GM23338 (cell line): ENCODE data around the gene CDH4. TPM values are rescaled to one million over a fixed set of nuclear protein-coding genes. Genes with fewer than 3 reads are reported as not detected.

Experiments
- ATAC-seq: fragments of 200-7000 bp; cut with Tn5 transposase; 3 replicates; pipeline ENCODE4 v1.9.1; 2020
- DNase-seq: peaks from one replicate; pipeline ENCODE4 v3.0.0-alpha.2; 2015; ENCODE audit warnings: low spot score
- H2AFZ ChIP-seq: fragments of 200-600 bp; sonication (generic); 2 replicates; pipeline ENCODE4 v1.8.0; 2016; ENCODE audit warnings: antibody characterized with exemption, mild to moderate bottlenecking, moderate library complexity
- H3F3A ChIP-seq: fragments of 200-600 bp; sonication (generic); replicated peaks from 2 replicates; pipeline ENCODE4 v1.8.0; 2017; ENCODE audit warnings: antibody characterized with exemption, mixed run types, low read depth
- H3K27ac ChIP-seq: fragments of 200-600 bp; sonication (generic); 2 replicates; pipeline ENCODE4 v1.6.1; 2016; ENCODE audit warnings: low read depth
- H3K27me3 ChIP-seq: fragments of 200-600 bp; sonication (generic); 2 replicates; pipeline ENCODE4 v1.8.0; 2016; ENCODE audit warnings: mild to moderate bottlenecking, mixed run types, moderate library complexity; ENCODE audit not compliant: insufficient read depth
- H3K36me3 ChIP-seq: fragments of 200-600 bp; sonication (generic); 2 replicates; pipeline ENCODE4 v1.8.0; 2016; ENCODE audit warnings: mild to moderate bottlenecking; ENCODE audit not compliant: insufficient read depth
- H3K4me1 ChIP-seq: fragments of 200-600 bp; sonication (generic); 2 replicates; pipeline ENCODE4 v1.8.0; 2016; ENCODE audit warnings: mild to moderate bottlenecking, moderate library complexity; ENCODE audit not compliant: insufficient read depth
- H3K4me2 ChIP-seq: fragments of 200-600 bp; sonication (generic); 2 replicates; pipeline ENCODE4 v1.7.1; 2017; ENCODE audit warnings: mixed run types
- H3K4me3 ChIP-seq: fragments of 200-600 bp; sonication (generic); 2 replicates; pipeline ENCODE4 v1.6.1; 2016; ENCODE audit warnings: mixed run types
- H3K79me2 ChIP-seq: fragments of 200-600 bp; sonication (generic); replicated peaks from 2 replicates; pipeline ENCODE4 v1.8.0; 2017; ENCODE audit warnings: mild to moderate bottlenecking; ENCODE audit not compliant: insufficient read depth
- H3K9me2 ChIP-seq: fragments of 200-600 bp; sonication (generic); 2 replicates; pipeline ENCODE4 v1.8.0; 2017; ENCODE audit not compliant: insufficient read depth
- H4K20me1 ChIP-seq: fragments of 200-600 bp; sonication (generic); replicated peaks from 2 replicates; pipeline ENCODE4 v1.8.0; 2017; ENCODE audit warnings: mild to moderate bottlenecking; ENCODE audit not compliant: insufficient read depth
- H3K27ac Mint-ChIP-seq: 2 replicates; pipeline ENCODE4 v1.8.0; 2020; ENCODE audit warnings: inconsistent platforms, mild to moderate bottlenecking, moderate library complexity, mixed read lengths
- H3K27me3 Mint-ChIP-seq: 3 replicates; pipeline ENCODE4 v1.8.0; 2022; ENCODE audit warnings: low read depth, mild to moderate bottlenecking, moderate library complexity, mixed read lengths, inconsistent platforms; ENCODE audit not compliant: insufficient read depth, poor library complexity
- H3K36me3 Mint-ChIP-seq: 3 replicates; pipeline ENCODE4 v1.8.0; 2021; ENCODE audit warnings: low read depth, mild to moderate bottlenecking, inconsistent platforms, moderate library complexity, mixed read lengths
- H3K4me1 Mint-ChIP-seq: 3 replicates; pipeline ENCODE4 v1.8.0; 2020; ENCODE audit warnings: mild to moderate bottlenecking, inconsistent platforms, mixed read lengths
- H3K4me3 Mint-ChIP-seq: 3 replicates; pipeline ENCODE4 v1.8.0; 2021; ENCODE audit warnings: moderate library complexity, mild to moderate bottlenecking, inconsistent platforms, mixed read lengths
- H3K9me3 Mint-ChIP-seq: 3 replicates; pipeline ENCODE4 v1.8.0; 2020; ENCODE audit warnings: moderate library complexity, mild to moderate bottlenecking, inconsistent platforms, mixed read lengths
- CREB1 ChIP-seq: fragments of 250-450 bp; sonication (Bioruptor Pico); IDR thresholded peaks from 2 replicates; pipeline ENCODE4 v1.5.0; 2020; ENCODE audit warnings: low read depth, mild to moderate bottlenecking, moderate library complexity
- EZH2 ChIP-seq: fragments of 200-600 bp; sonication (generic); IDR thresholded peaks from one replicate; pipeline ENCODE4 v1.8.0; 2017; ENCODE audit warnings: antibody characterized with exemption, mild to moderate bottlenecking, low read depth; ENCODE audit not compliant: unreplicated experiment
- EZH2phosphoT487 ChIP-seq: fragments of 200-600 bp; sonication (generic); IDR thresholded peaks from one replicate; pipeline ENCODE4 v1.8.1; 2018; ENCODE audit warnings: antibody characterized with exemption; ENCODE audit not compliant: unreplicated experiment
- JUNB ChIP-seq: IDR thresholded peaks from one replicate; pipeline ENCODE4 v1.6.1; 2016; ENCODE audit warnings: antibody characterized with exemption; ENCODE audit not compliant: unreplicated experiment
- NANOG ChIP-seq: IDR thresholded peaks from 2 replicates; pipeline ENCODE4 v1.6.1; 2016; ENCODE audit warnings: antibody characterized with exemption, borderline replicate concordance
- POLR2AphosphoS5 ChIP-seq: IDR thresholded peaks from 2 replicates; pipeline ENCODE4 v1.6.1; 2016; ENCODE audit warnings: antibody characterized with exemption, low read depth
- STAT1 ChIP-seq: IDR thresholded peaks from one replicate; pipeline ENCODE4 v1.6.1; 2016; ENCODE audit warnings: antibody characterized with exemption; ENCODE audit not compliant: unreplicated experiment
- ZNF114 ChIP-seq: fragments of 250-450 bp; sonication (Bioruptor Pico); IDR thresholded peaks from 2 replicates; pipeline ENCODE4 v1.5.0; 2020; ENCODE audit warnings: mild to moderate bottlenecking, moderate library complexity
- ZNF331 ChIP-seq: fragments of 250-450 bp; sonication (Bioruptor Pico); IDR thresholded peaks from 2 replicates; pipeline ENCODE4 v1.5.0; 2020; ENCODE audit warnings: low read depth, mild to moderate bottlenecking, moderate library complexity
- polyA plus RNA-seq: library from polyadenylated mRNA; unstranded; fragments of >200 nt; fragmentation: Nextera tagmentation; extraction: Ambion mirVana; gene quantifications from 2 replicates; pipeline ENCODE4 v1.2.1, GENCODE V29; 2016
- total RNA-seq: library from RNA; depleted of rRNA; stranded (reverse); fragments of >200 nt; shearing (Covaris generic); gene quantifications from 2 replicates; pipeline ENCODE4 v1.2.3, GENCODE V29; 2014
- TF ChIP-seq, protein P1 (sequence below): fragments of 250-450 bp; sonication (Bioruptor Pico); IDR thresholded peaks from 2 replicates; pipeline ENCODE4 v1.5.0; 2020; ENCODE audit warnings: mild to moderate bottlenecking, moderate library complexity
- TF ChIP-seq, protein P2 (sequence below): IDR thresholded peaks from one replicate; pipeline ENCODE4 v1.6.1; 2018; ENCODE audit warnings: antibody characterized with exemption; ENCODE audit not compliant: unreplicated experiment
- TF ChIP-seq, protein P3 (sequence below), 2 experiments: fragments of 200-600 bp in 1 of 2; sonication (generic) in 1 of 2; conservative IDR thresholded peaks; 2 replicates each; pipeline versions ENCODE4 v1.5.1 to v1.6.1; 2016 to 2017; ENCODE audit warnings: antibody characterized with exemption in 2 of 2, low read depth in 2 of 2, mild to moderate bottlenecking in 2 of 2, moderate library complexity in 1 of 2
- TF ChIP-seq, protein P4 (sequence below): IDR thresholded peaks from 2 replicates; pipeline ENCODE4 v1.6.1; 2016; ENCODE audit warnings: antibody characterized with exemption

The CDH4 gene
- total and polyA plus RNA-seq, 2 experiments from 2014 or later = 1.2 to 4.2 TPM

DNA sequence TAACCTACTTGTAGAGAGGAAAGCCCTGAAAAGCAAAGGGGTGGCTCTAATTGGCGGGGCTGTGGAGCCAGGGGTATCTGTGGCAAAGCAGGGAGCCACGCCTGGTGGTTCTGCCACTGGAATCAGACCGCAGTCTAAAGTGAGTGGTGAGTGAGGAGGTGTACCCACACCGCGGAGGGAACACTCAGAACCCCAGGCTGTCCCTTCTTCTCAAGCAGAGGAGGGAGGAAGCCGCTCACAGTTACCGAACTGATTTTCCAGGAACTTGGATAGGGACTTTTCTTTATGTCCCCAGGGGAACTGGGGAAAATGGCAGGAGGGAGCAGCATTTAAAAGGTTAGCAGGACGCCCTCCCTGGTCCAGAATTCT is 526.4 kb downstream of the CDH4 start:
- Histone ChIP-seq H3K4me1 (no peaks in the 10 kb centered on the region), H3F3A (no peaks in the 10 kb centered on the region), H3K36me3 (0 out of 2 replicates have a peak, but pooled peaks cover 6% of the 10 kb centered on the region), H2AFZ (no peak overlapping the region), H3K79me2 (no peaks in the 10 kb centered on the region), H3K4me2 (no peak overlapping the region), H3K4me3 (no peak overlapping the region), H3K27ac (no peak overlapping the region), H4K20me1 (no peaks in the 10 kb centered on the region), H3K9me2 (no peaks in the 10 kb centered on the region), H3K27me3 (no peaks in the 10 kb centered on the region)
- ATAC-seq (no peak), DNase-seq (no peak)
- Mint-ChIP-seq H3K36me3 (no peaks in the 10 kb centered on the region), H3K27ac (no peak overlapping the region), H3K4me3 (no peak overlapping the region), H3K9me3 (peaks cover 6% of the 10 kb centered on the region; the same call in 2 of the 3 replicates), H3K27me3 (peaks cover 13% of the 10 kb centered on the region), H3K4me1 (no peaks in the 10 kb centered on the region)
- TF ChIP-seq, protein P1, sequence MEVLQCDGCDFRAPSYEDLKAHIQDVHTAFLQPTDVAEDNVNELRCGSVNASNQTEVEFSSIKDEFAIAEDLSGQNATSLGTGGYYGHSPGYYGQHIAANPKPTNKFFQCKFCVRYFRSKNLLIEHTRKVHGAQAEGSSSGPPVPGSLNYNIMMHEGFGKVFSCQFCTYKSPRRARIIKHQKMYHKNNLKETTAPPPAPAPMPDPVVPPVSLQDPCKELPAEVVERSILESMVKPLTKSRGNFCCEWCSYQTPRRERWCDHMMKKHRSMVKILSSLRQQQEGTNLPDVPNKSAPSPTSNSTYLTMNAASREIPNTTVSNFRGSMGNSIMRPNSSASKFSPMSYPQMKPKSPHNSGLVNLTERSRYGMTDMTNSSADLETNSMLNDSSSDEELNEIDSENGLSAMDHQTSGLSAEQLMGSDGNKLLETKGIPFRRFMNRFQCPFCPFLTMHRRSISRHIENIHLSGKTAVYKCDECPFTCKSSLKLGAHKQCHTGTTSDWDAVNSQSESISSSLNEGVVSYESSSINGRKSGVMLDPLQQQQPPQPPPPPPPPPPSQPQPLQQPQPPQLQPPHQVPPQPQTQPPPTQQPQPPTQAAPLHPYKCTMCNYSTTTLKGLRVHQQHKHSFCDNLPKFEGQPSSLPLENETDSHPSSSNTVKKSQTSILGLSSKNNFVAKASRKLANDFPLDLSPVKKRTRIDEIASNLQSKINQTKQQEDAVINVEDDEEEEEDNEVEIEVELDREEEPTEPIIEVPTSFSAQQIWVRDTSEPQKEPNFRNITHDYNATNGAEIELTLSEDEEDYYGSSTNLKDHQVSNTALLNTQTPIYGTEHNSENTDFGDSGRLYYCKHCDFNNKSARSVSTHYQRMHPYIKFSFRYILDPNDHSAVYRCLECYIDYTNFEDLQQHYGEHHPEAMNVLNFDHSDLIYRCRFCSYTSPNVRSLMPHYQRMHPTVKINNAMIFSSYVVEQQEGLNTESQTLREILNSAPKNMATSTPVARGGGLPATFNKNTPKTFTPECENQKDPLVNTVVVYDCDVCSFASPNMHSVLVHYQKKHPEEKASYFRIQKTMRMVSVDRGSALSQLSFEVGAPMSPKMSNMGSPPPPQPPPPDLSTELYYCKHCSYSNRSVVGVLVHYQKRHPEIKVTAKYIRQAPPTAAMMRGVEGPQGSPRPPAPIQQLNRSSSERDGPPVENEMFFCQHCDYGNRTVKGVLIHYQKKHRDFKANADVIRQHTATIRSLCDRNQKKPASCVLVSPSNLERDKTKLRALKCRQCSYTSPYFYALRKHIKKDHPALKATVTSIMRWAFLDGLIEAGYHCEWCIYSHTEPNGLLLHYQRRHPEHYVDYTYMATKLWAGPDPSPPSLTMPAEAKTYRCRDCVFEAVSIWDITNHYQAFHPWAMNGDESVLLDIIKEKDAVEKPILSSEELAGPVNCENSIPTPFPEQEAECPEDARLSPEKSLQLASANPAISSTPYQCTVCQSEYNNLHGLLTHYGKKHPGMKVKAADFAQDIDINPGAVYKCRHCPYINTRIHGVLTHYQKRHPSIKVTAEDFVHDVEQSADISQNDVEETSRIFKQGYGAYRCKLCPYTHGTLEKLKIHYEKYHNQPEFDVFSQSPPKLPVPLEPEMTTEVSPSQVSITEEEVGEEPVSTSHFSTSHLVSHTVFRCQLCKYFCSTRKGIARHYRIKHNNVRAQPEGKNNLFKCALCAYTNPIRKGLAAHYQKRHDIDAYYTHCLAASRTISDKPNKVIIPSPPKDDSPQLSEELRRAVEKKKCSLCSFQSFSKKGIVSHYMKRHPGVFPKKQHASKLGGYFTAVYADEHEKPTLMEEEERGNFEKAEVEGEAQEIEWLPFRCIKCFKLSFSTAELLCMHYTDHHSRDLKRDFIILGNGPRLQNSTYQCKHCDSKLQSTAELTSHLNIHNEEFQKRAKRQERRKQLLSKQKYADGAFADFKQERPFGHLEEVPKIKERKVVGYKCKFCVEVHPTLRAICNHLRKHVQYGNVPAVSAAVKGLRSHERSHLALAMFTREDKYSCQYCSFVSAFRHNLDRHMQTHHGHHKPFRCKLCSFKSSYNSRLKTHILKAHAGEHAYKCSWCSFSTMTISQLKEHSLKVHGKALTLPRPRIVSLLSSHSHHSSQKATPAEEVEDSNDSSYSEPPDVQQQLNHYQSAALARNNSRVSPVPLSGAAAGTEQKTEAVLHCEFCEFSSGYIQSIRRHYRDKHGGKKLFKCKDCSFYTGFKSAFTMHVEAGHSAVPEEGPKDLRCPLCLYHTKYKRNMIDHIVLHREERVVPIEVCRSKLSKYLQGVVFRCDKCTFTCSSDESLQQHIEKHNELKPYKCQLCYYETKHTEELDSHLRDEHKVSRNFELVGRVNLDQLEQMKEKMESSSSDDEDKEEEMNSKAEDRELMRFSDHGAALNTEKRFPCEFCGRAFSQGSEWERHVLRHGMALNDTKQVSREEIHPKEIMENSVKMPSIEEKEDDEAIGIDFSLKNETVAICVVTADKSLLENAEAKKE = no peak
- TF ChIP-seq, protein P2, sequence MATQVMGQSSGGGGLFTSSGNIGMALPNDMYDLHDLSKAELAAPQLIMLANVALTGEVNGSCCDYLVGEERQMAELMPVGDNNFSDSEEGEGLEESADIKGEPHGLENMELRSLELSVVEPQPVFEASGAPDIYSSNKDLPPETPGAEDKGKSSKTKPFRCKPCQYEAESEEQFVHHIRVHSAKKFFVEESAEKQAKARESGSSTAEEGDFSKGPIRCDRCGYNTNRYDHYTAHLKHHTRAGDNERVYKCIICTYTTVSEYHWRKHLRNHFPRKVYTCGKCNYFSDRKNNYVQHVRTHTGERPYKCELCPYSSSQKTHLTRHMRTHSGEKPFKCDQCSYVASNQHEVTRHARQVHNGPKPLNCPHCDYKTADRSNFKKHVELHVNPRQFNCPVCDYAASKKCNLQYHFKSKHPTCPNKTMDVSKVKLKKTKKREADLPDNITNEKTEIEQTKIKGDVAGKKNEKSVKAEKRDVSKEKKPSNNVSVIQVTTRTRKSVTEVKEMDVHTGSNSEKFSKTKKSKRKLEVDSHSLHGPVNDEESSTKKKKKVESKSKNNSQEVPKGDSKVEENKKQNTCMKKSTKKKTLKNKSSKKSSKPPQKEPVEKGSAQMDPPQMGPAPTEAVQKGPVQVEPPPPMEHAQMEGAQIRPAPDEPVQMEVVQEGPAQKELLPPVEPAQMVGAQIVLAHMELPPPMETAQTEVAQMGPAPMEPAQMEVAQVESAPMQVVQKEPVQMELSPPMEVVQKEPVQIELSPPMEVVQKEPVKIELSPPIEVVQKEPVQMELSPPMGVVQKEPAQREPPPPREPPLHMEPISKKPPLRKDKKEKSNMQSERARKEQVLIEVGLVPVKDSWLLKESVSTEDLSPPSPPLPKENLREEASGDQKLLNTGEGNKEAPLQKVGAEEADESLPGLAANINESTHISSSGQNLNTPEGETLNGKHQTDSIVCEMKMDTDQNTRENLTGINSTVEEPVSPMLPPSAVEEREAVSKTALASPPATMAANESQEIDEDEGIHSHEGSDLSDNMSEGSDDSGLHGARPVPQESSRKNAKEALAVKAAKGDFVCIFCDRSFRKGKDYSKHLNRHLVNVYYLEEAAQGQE = no peak
- TF ChIP-seq EZH2 (no peak), EZH2phosphoT487 (no peak), POLR2AphosphoS5 (no peak), JUNB (no peak), CREB1 (CRISPR knock-in tag) (no peak), ZNF331 (CRISPR knock-in tag) (no peak), NANOG (no peak), ZNF114 (CRISPR knock-in tag) (no peak), STAT1 (no peak)
- TF ChIP-seq, protein P3, sequence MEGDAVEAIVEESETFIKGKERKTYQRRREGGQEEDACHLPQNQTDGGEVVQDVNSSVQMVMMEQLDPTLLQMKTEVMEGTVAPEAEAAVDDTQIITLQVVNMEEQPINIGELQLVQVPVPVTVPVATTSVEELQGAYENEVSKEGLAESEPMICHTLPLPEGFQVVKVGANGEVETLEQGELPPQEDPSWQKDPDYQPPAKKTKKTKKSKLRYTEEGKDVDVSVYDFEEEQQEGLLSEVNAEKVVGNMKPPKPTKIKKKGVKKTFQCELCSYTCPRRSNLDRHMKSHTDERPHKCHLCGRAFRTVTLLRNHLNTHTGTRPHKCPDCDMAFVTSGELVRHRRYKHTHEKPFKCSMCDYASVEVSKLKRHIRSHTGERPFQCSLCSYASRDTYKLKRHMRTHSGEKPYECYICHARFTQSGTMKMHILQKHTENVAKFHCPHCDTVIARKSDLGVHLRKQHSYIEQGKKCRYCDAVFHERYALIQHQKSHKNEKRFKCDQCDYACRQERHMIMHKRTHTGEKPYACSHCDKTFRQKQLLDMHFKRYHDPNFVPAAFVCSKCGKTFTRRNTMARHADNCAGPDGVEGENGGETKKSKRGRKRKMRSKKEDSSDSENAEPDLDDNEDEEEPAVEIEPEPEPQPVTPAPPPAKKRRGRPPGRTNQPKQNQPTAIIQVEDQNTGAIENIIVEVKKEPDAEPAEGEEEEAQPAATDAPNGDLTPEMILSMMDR (conservative IDR thresholded peaks at IDR 0.05; ENCODE audit: low read depth in 2 of 2) = no peak
- TF ChIP-seq, protein P4, sequence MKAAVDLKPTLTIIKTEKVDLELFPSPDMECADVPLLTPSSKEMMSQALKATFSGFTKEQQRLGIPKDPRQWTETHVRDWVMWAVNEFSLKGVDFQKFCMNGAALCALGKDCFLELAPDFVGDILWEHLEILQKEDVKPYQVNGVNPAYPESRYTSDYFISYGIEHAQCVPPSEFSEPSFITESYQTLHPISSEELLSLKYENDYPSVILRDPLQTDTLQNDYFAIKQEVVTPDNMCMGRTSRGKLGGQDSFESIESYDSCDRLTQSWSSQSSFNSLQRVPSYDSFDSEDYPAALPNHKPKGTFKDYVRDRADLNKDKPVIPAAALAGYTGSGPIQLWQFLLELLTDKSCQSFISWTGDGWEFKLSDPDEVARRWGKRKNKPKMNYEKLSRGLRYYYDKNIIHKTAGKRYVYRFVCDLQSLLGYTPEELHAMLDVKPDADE = no peak
